Stimulated activated CD4-positive, alpha-beta T cell treated with anti-CD3 and anti-CD28 coated beads, Interleukin-2, amount 100 ng/mL, for 24 hours (primary cell): Measurements from ENCODE around the gene LINC00305.

Experiments
- DNase-seq, 2 donors: peaks; one replicate each; pipeline ENCODE4 v3.0.0-alpha.2; 2020

The LINC00305 gene

DNA sequence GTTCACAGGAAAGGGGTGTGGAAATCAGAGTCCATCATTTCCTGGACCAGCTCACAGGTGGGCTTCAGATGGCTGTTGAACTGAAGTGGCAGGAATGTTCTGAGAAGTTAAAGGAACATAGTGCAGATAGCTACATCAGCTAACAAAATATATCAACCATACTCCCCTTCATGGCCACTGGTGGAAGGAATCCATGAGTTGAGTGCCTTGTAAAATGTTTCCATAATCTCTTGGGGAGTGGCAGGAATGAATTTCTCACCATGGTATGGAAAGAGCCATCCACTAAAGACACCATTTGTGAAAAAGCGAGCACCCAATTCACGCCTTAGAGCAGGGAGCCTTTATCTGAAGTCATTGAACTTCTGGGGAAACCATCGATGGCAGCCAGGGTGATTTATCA lies at the start of gene LINC00305:
LINC00305 (minus strand) TSS at position 101 of the 400 bp plus-strand sequence.
- DNase-seq: no peak

DNA sequence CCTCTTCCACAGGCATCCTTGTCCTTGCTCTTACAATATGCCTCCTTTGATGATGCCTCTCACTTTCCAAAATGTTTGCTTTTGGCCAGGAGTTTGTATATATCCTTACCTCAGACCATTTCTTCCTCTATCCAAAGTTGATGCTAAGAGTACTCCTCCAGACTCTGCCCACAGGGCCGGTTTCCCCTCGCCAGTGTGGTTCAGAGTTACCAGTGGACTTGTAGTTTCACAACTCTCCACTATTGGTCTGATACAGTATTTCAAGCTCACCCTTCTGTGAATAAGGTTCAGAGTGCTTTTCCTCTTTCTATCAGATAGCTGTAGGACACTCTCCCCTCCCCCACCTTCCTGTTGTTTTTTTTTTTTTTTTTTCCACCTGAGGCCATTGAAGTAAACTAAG lies 42.2 kb upstream of the LINC00305 start:
- DNase-seq: no peak

DNA sequence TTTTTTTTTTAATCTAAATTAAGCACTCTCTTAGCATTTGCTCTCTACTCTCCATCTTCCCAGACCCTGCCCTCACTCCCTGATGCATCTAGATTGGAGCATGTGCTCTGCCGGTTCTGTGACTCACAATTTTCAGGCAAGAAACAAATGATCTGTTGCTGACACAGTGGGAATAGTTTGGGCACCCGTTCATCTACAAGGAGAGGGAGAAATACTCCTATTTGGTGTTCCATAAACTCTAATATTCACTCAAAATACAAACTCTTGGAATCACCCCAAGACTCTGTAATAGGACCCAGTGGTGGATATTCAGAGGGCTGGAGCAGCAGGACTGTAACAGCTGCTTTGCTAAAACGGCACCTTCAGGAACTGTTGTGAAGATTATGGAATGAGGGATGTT lies 37.1 kb upstream of the LINC00305 start:
- DNase-seq: no peak

DNA sequence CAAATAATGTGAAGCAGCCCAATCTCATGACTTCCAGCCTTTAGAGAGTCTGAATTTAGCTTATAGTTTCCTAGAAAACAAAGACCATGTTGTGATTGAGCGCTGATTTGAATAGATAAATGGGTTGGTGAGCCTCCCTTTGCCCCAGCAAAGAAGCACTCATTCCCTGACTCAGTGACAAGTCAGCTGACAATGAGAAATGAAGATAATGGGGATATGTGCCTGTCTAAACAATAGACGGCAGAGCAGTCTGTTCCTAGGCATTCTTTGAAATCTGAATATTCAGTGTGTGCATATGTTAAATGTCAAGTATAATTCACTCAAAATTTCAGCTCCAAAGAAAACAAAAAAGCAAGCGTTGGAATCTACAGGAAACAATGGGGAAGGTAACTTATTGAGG lies 34.8 kb upstream of the LINC00305 start:
- no peak for DNase-seq

DNA sequence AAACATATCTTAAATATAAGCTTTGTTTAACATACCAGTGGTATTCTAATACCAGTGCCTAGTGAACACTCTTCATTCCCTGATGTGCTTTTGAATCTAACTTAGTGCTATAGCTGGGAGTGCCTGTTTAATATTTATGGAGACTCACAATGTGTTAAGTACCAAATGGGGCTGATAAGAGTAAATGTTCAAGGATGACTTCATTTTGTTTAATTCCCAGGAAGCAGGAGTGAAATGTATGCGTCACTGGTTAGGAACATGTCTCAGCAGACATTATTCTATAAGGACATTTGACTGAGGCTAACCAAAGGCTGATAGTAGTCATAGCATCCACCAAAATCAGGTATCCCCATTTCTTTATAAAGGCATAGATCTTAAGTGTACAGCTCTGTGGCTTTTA lies 31.7 kb upstream of the LINC00305 start:
- no peak for DNase-seq

DNA sequence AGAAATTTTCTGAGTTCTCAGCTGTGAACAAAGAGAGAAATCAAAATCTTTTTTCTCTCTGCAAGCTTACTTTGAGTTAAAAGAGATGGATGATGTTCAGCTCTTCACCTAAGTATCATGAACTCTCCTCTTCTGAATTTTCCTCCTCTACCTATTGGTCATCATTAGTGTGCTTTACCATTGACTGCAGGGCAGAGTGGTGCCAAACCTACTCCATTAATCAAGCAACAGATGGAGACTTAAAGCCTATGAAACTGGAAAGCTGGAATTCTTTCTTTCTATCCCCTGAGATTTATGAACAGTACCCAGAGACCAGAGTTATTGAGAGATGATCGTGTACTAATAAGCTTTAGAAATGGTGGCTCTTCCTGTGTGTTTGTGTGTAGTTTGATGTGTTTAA lies 31.3 kb upstream of the LINC00305 start:
- no peak for DNase-seq

DNA sequence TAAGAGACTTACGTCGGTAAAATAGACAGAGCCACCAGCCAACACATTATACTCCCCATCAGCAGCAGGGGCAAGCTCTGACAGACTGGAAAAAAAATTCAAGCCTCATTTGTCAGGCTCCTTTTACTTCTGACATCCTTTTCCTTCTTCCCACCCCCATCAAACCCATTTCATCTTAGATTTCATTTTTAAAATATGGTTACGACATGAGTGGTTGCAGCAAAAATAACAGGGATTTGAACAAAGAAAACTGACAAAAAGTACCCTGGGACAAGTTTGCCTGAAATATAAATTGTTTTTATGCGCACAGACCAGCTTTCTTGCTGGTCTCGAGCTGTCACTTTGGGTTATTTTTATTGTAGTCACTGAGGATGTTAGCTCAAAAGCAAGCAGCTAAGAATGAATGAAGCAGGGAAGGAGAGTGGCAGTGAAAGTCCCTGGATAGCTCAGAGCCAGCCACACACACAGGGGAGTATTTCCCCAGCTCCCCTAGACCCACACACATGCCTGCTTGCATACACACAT lies 30.7 kb upstream of the LINC00305 start:
- DNase-seq: no peak

DNA sequence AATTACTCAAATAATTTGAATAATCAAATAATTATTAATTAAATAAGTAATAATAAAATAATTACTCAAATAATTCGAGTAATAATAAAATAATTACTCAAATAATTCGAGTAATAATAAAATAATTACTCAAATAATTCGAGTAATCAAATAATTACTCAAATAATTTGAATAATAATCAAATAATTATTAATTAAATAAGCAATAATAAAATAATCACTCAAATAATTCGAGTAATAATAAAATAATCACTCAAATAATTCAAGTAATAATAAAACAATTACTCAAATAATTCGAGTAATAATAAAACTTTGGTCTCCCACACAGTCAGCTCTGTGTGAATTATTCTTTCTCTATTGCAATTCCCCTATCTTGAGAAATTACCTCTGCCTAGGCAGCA lies 30.0 kb upstream of the LINC00305 start:
- no peak for DNase-seq

DNA sequence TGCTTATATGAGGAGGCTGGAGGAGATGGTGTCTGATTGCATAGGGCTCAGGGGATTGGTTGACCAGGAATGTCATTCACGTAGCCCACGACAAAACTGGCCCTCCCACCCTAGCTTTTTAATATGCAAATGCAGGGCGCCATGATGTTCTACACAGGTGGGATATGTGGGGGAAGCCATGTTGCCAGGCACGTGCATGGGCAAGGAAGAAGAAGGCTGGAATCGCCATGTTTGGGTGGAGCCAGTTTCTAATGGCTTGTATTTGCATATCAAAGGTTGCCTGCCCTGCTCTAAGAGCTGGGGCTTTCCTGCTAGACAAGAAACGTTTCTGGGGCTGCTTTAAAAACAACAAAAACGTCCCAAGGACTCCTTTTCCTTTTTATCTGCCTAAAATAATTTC lies 26.5 kb upstream of the LINC00305 start:
- DNase-seq: no peak

DNA sequence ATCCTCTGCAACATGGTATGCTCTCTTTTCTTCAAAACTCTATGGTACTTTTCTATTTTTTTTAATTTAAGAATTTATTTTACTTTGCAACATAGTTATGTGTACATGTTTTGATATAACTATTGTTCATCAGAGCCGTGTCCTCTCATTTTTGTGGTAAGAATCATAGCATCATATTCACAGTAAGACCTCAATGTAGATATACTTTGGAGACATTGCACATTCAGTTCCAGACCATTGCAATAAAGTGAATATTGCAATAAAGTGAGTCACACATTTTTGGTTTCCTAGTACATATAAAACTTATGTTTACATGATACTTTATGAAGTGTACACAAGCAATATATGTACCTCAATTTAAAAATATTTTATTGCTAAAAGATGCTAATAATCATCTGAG lies 22.7 kb upstream of the LINC00305 start:
- DNase-seq: no peak

DNA sequence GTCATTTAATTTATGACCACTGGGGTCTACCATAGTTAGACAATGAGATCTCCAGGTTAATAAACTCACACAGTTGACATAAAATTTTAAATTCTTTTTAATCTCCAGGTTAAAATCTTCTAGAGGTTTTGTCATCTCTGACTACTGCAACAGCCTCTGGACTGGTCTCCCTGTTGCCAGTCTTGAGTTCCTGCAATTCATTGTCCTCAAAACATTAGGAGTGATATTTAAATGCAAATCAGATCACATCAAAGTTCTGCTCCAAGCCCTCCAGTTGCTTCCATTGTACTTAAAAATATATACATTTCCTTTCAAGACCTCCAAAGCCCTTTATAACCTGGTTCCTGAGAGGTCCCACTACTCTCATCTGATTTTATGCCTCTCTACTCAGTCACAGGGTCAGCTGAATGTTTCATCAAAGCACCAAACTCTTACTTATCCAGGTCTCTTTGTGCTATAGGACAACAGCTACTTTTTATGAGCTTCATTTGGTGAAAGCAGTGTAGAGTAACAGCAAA lies 18.6 kb upstream of the LINC00305 start:
- DNase-seq: no peak

DNA sequence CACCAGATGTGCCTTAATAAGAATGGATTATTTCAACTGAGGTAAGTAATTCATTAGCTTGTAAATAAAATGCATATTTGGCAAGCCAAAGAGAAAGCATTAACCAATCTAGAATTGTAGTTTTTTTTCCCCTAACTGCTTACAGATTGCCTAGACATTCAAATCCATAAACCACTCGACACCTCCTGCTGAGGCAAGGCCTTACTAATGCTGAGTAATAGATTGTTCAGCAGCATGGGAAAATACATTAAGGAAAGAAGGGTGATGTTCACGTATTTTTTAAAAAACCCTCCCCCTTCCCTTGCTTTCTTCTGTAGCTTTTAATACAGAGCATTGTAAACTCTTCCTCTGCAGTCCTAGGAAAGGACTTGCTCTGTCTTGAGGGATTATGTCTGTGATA lies 17.0 kb upstream of the LINC00305 start:
- no peak for DNase-seq

DNA sequence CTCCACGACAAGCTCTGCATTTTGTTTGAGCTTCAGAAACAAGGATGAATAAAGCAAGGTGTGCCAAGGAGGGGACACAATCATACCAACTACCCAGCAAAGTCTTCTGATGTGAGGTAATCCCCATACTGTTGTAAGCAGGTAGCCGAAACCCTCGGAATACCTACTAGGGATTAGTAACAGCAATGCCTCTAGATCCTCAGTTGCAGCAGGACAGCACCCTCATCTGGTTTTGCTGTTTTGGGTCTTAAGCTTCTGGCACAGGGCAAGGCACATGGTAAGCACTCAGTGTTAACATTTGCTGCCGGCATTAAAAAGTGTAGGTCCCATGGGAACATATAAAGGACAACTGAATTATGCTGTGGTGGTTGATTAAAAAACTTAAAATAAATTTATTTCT lies 16.0 kb upstream of the LINC00305 start:
- no peak for DNase-seq

DNA sequence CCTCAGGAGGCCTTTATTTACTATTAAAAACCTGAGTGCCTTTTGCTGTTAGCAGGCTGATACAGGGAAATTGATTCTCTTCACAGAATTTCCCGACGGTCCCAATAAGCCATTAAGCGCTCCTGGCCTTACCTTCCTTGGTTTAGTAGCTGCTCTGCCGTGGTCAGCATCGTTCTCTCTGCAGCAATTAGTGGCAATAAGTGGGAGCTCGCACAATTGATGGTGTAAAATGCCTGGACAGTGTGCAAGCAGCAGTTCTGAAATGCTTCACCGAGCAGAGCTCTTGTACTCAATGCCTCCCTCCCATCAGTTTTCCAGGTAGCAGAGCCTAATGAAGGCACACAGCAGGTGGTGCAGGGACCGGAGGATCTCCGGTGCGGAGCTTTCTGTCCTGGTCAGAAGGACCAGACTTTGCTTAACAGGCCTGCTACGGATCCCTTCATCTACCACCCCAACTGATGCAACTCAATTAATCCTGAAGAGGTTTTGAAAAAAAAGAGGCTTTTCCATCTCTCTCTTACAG lies 1.1 kb upstream of the LINC00305 start:
- DNase-seq: no peak

DNA sequence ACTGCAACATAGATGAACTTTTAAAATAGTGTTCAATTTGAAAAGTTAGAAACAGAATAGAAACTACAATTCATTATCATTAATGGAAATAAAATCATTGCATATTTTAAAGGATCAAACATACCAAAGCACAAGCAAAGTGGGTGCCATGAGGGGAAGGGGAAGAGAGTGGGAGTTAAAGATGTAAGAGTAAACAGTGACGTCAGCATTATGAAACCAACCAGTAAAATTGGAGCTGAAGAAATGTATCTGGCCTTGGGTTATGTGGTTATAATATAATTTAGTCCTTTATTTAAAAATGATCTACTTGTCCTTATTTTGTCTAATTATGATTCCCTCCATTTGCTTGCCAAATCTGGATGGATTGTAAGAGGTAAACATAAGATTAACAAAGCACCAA lies 6.0 kb downstream of the LINC00305 start:
- DNase-seq: no peak

DNA sequence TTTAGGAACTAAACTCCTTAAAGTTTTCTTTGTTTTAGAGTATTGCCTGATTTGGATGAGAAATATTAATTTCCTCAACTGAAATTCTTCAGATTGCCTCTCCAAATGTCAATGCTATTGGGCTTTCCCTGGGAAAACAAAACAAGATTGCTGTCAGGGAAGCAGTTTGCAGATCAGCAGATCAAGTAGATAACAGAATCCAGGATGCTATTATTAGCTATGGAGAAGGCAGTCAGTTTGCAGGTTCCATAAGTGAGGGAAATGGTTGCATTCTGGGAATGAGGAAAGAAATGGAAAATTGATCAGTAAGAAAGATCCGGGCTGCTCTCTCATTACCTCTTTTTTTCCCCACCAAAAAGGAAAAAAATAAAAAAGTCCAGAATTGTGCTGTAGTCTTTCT lies 11.0 kb downstream of the LINC00305 start:
- no peak for DNase-seq

DNA sequence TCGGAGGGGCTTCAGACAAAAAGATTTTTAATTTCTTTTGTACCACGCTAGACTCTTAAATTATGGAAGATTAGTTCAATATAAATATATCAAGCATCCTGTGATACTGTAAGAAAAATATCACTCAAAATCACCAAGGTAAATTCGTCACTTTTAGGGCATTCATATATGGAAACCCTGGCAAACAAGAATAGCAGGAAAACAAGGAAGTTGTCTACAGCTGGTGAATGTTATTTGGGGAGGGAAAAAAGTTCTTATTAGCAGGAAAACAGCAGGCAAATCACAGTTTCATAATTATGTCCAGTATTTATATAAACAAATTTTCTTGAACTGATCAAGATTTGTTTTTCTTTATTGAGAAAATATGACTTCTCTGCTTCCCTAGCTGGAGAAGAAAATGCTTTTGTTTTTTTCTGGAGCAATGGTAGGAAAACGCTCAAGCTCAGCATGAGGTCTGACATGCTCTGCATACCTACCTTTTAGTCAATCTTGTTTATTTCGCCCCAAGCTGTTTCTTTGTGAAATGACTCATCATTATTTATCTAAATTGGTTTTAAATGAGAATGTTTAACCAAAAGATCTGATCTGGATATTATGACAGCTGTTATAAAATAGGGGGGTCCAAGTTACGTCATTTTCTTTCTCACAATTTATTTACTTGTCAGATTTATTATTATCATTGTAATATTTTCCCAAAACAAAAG lies 14.7 kb downstream of the LINC00305 start:
- DNase-seq: no peak

DNA sequence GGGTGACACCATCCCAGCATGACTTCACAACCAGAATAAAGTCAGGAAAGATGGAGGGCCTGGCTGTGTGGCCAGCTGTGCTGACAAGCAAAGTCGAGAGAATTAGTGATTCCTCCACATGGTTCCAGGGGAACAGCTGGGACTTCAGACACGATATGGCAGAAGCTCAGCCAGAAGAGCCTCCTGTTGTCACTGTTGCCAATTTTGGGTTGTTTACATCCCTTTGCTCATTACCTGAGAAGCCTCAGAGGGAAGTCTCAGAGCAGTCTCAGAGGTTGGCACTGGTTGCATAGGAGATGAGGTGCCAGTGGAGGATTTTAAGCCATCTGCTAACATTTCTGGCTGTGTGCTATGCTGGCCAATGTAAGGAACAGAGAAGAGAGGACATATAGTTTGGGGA lies 16.0 kb downstream of the LINC00305 start:
- no peak for DNase-seq

DNA sequence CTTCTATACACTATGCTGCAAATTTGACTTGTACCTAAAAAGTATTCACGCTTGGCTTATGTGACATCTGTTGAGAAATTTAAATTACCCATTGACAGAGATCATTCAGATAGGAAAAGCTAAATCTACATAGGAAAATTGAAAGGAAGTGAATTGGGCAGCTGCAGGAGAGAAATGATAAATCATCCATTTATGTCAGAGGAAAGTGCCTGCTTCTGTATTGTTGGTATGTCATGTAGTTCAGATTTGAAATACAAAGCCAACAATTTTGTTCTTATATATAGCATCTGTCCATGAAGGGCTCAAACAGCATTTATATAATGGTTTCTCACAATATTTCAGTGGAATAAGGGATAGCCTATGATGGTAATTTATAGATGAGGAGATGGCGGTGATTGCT lies 17.6 kb downstream of the LINC00305 start:
- DNase-seq: no peak

DNA sequence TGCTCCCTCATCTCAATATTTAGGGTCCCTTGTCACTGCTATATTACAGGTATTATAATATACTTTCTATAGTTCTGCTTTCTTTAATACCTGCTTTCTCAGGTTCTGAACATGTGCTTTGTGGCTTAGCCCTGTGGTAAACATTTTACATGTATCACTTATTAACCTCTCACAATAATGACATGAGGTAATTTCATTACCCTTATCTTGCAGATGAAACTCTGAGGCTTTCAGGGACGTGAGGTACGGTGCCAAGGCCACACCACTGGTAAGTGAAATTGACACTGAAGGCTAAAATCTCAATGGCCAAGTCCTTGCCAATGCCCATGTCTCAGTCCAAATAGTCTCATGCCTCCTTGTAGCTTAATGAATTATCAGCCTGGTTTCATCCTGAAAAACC lies 21.7 kb downstream of the LINC00305 start:
- DNase-seq: no peak

DNA sequence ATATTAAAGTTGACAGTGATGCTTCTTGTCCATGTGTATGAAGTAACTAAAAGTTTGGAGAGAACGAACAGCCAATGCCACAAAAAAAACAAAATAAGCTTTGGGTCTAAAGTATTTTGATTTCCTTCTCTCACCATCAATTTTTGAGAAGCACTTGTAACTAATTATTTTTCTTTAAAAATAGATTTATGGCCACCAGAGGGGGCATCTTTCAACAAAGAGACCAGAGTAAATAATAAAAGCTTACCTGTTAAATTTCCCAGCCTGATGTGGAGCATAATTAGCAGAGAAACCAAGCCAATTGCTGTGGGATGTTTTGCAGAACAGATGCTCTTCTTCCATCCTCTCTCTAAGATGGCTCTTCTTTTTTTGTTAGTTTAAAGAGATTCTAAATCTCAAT lies 29.0 kb downstream of the LINC00305 start:
- DNase-seq: no peak

DNA sequence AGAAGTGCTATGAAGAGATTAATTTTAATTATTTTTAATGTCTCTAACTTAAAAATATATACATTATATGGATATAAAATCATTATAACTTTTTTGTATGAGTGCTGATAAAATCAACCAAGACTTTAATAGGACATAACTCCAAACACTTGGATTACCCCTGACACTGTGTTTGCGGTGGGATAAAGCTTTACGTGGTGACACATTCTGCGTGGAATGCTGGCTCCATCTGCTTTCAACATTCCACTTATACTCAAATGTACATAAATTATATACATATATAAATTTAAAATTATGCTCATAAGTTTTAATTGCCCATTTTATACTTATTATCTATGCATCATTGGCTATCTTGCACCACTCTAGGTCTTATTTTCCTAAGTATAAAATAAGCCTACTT lies 30.5 kb downstream of the LINC00305 start:
- DNase-seq: no peak

DNA sequence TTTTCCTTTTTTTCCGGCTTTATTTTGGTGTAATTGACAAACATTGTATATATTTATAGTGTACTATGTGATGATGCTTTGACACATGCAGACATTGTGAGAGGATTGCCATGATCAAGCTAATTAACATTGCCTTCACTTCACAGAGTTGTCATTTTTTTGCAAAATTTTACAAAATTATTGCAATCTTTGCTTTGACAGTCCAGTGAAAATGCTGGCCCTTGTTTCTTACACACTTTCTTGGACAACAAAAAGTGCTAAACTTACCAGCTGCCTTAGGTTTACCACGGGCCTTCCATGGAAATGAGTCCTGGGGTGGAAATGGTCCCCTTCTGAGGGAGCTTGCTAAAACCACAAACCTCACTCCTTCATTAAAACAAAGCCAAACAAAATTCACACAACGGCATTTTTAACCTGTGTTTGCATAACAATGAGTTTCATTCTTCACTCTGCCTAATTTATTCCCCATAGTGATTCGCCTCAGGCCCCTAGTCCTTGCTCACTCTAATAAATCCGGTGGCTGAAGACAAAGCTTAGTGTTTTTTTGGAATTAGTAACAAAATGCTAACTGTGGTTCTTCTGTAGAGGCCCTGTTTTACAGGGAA lies 32.2 kb downstream of the LINC00305 start:
- DNase-seq: no peak

DNA sequence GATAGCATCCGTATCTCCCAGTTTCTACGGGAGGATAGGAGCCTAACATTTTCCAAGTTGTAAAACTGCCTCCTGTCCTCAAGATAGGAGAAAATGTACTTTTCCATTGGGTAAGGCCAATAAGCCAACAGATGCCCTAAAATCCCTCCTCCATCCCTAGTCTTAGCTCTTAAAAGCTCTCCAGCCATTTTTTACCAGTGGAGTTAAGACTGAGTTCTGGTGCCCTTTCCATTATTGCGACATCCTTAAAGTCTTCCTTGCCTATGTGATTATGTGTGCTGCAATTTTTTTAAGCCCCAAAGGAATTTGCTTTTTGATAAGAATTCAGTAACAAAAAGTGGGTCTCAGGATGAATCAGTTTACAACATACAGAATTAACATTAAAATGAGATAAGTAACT lies 33.0 kb downstream of the LINC00305 start:
- DNase-seq: no peak
